Measurements from ENCODE around the gene PPP1R37.

DNA sequence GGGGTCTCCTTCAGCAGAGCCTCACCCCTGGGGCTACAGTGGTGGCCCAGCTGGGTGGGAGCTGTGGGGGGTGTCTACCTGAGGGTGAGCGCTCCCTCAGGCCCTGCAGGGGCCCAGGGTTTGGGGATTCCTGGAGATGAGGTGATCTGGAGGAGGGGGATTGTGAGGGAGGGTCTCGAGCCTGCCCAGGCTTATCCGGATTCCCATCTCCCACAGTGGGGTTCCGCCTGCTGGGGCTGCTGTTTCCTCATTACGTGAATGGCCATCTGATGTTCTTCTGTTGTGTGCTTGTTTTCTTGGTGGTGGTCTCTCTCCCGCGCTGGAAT lies 4.4 kb downstream of the PPP1R37 start:
- TF ChIP-seq POLR2A (IDR thresholded peaks at IDR 0.05; ENCODE audit: low read depth, low read length) (no peak), POU2F2 (IDR thresholded peaks at IDR 0.05; ENCODE audit: low read depth, low read length) (no peak)
